Natural killer cell (primary cell): Measurements from ENCODE around the gene ZNF618. TPM values are rescaled to one million over a fixed set of nuclear protein-coding genes. Genes with fewer than 3 reads are reported as not detected.

Experiments
- ATAC-seq, 3 donors: fragments of 150-1000 bp in 2 of 3; fragments of 200-7000 bp in 1 of 3; cut with Tn5 transposase; 1 replicate in 1 of 3; 2 replicates in 2 of 3; pipeline ENCODE4 v1.10.0; 2021; ENCODE audit warnings: mild to moderate bottlenecking in 2 of 3, moderate library complexity in 2 of 3
- DNase-seq, 2 donors: peaks; one replicate each; pipeline versions ENCODE4 v3.0.0 to v3.0.0-alpha.2; 2013 to 2021; ENCODE audit warnings: mixed read lengths in 1 of 2
- H3K27ac ChIP-seq: one replicate; pipeline ENCODE4 v1.5.1; 2013; ENCODE audit warnings: mild to moderate bottlenecking, low read length
- H3K27me3 ChIP-seq: one replicate; pipeline ENCODE4 v1.6.1; 2013; ENCODE audit warnings: low read length; ENCODE audit not compliant: control insufficient read depth, insufficient read depth
- H3K36me3 ChIP-seq: one replicate; pipeline ENCODE4 v1.6.1; 2013; ENCODE audit warnings: low read length; ENCODE audit not compliant: control insufficient read depth, insufficient read depth
- H3K4me1 ChIP-seq: one replicate; pipeline ENCODE4 v1.6.1; 2013; ENCODE audit warnings: low read length; ENCODE audit not compliant: control insufficient read depth, insufficient read depth
- H3K4me3 ChIP-seq: one replicate; pipeline ENCODE4 v1.5.1; 2013; ENCODE audit warnings: low read length
- H3K9me3 ChIP-seq: one replicate; pipeline ENCODE4 v1.6.1; 2013; ENCODE audit warnings: low read length; ENCODE audit not compliant: control insufficient read depth, insufficient read depth
- H3K27ac Mint-ChIP-seq, 2 donors: one replicate each; pipeline ENCODE4 v1.8.0; 2022; ENCODE audit warnings: mild to moderate bottlenecking in 2 of 2, mixed read lengths in 2 of 2, moderate library complexity in 1 of 2
- H3K27me3 Mint-ChIP-seq, 2 donors: one replicate each; pipeline ENCODE4 v1.8.0; 2022; ENCODE audit warnings: low read depth in 2 of 2, mixed read lengths in 2 of 2
- H3K36me3 Mint-ChIP-seq: one replicate; pipeline ENCODE4 v1.8.0; 2022; ENCODE audit warnings: mixed read lengths
- H3K4me1 Mint-ChIP-seq, 2 donors: one replicate each; pipeline ENCODE4 v1.8.0; 2022; ENCODE audit warnings: mixed read lengths in 2 of 2
- H3K4me3 Mint-ChIP-seq: one replicate; pipeline ENCODE4 v1.8.0; 2022; ENCODE audit warnings: mild to moderate bottlenecking, moderate library complexity, mixed read lengths
- H3K9me3 Mint-ChIP-seq, 2 donors: one replicate each; pipeline ENCODE4 v1.8.0; 2022; ENCODE audit warnings: mixed read lengths in 2 of 2
- WGBS: methylation state at CpG from one replicate; pipeline ENCODE4 v1.1.7; 2013; ENCODE audit warnings: missing lambda C conversion rate; ENCODE audit not compliant: insufficient coverage; 5-methylcytosine and 5-hydroxymethylcytosine counted together
- intact Hi-C: fragments of 100-400 bp; cut with micrococcal nuclease; formaldehyde crosslinking; loops from one replicate; pipeline ENCODE4 v1.14.2; 2022
- total RNA-seq, 4 donors: library from RNA; stranded (reverse); fragments of 120-200 nt in 1 of 4; gene quantifications; one replicate each; pipeline versions ENCODE4 v1.2.3 to v1.2.4, GENCODE V29; 2013 to 2022
- TF ChIP-seq, protein P1 (sequence below): fragments of 200-600 bp; IDR thresholded peaks from one replicate; pipeline ENCODE4 v1.8.0; 2022; ENCODE audit warnings: antibody characterized with exemption

The ZNF618 gene
- total RNA-seq, 3 donors from 2014 or later (not counting 1 experiment from before 2014, with no cell fraction given): 9.2 to 10.7 (median 10.0) TPM

DNA sequence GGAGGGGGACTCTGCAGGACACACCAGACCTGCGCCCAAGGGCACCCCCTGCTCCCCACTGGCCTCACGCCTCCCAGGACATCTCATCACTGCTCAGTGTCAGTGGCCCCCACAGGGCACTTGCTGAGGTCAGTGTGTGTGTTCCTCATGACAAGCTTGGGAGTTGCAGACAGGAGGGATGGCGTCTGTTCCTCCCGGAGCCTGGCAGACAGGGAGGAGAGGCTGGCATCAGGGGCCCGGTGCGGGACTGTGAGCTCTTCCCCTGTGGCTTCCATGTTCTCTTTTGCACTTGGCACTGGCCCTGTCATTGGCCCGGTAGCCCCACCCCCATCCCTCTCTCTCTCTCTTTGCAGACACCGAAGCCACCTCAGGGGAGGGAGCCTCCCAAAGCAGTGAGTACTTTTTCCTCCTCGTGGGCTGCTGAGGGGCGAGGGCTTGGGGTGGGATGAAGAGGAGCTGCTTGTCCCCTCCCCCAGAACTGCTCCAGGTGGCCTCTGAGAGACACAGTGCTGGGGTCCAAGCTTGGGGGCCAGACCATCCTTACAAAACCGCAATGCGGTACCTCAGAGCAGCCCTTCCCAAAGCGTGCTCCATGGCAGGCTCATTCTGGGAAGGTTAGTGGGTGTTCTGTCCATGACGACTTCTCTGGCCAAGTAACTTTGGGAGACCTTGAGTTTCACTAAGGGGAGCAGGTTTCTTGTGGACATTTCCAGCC lies 126.3 kb downstream of the ZNF618 start:
- intact Hi-C loops: no loop called here
- TF ChIP-seq, protein P1, sequence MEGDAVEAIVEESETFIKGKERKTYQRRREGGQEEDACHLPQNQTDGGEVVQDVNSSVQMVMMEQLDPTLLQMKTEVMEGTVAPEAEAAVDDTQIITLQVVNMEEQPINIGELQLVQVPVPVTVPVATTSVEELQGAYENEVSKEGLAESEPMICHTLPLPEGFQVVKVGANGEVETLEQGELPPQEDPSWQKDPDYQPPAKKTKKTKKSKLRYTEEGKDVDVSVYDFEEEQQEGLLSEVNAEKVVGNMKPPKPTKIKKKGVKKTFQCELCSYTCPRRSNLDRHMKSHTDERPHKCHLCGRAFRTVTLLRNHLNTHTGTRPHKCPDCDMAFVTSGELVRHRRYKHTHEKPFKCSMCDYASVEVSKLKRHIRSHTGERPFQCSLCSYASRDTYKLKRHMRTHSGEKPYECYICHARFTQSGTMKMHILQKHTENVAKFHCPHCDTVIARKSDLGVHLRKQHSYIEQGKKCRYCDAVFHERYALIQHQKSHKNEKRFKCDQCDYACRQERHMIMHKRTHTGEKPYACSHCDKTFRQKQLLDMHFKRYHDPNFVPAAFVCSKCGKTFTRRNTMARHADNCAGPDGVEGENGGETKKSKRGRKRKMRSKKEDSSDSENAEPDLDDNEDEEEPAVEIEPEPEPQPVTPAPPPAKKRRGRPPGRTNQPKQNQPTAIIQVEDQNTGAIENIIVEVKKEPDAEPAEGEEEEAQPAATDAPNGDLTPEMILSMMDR: no peak
- H3K27me3 ChIP-seq: no peaks in the 10 kb centered on the region
- H3K36me3 ChIP-seq: no peaks in the 10 kb centered on the region
- Mint-ChIP-seq H3K4me3 (no peak overlapping the region), H3K4me1 (no peaks in the 10 kb centered on the region), H3K36me3 (no peaks in the 10 kb centered on the region), H3K27ac (no peak overlapping the region), H3K27me3 (no peaks in the 10 kb centered on the region), H3K9me3 (no peaks in the 10 kb centered on the region)
- no peak overlapping the region for H3K4me3 ChIP-seq
- DNase-seq (peak in 1 of 2 donors; percentile 11), ATAC-seq (no peak)
- H3K4me1 ChIP-seq: no peaks in the 10 kb centered on the region
- no peak overlapping the region for H3K27ac ChIP-seq
- WGBS: 87% methylated on average over 14 of the region's 14 CpGs
- no peaks in the 10 kb centered on the region for H3K9me3 ChIP-seq

DNA sequence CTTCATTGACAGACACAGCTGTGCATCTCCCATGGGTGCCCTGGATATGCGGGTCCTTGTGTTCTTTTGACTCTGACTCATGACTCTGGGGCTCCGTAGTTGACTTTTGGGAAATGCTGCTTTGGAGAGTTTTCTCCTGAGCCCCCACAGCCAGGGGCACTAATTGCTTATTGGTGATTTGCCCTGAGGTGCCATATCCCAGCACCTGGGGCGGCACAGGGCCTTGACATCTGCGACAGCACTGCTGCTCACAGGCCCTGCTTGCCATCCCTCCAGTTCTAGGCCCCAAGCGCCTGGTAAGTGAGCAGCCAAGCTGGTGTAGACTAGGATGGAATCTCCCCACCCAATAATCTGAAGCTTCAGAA lies 126.9 kb downstream of the ZNF618 start:
- no peak overlapping the region for H3K27ac ChIP-seq
- no peaks in the 10 kb centered on the region for H3K4me1 ChIP-seq
- Mint-ChIP-seq H3K4me1 (no peaks in the 10 kb centered on the region), H3K4me3 (no peak overlapping the region), H3K9me3 (no peaks in the 10 kb centered on the region), H3K36me3 (no peaks in the 10 kb centered on the region), H3K27me3 (no peaks in the 10 kb centered on the region), H3K27ac (no peak overlapping the region)
- no peaks in the 10 kb centered on the region for H3K9me3 ChIP-seq
- TF ChIP-seq, protein P1: no peak
- no peak for ATAC-seq
- DNase-seq: no peak
- WGBS: 95% methylated on average over 5 of the region's 5 CpGs
- H3K4me3 ChIP-seq: no peak overlapping the region
- intact Hi-C loops: no loop called here
- no peaks in the 10 kb centered on the region for H3K36me3 ChIP-seq
- H3K27me3 ChIP-seq: no peaks in the 10 kb centered on the region

DNA sequence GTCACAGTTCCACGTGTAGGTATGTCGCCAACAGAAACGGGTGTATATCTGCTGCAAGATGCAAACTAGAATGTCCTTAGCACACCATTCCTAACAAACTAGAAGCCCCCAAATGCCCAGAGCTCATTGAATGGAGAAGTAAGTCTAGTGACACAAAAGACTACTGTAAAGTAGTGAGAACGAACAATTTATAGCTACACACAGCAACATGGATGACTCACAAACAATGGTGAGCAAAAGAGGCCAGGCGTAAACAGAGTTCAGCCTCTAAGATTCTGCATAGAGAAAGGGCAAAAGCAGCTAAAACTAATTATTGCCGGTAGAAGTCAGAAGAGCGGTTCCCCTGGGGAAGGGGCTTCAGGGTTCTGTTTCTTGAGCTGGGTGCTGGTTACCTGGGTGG lies 127.2 kb downstream of the ZNF618 start:
- ATAC-seq: no peak
- 93% methylated on average over 7 of the region's 7 CpGs for WGBS

More for the DNA sequence above, 127.2 kb downstream of the ZNF618 start:
- H3K4me1 ChIP-seq: no peaks in the 10 kb centered on the region
- no peaks in the 10 kb centered on the region for H3K9me3 ChIP-seq
- intact Hi-C loops: no loop called here
- no peaks in the 10 kb centered on the region for H3K27me3 ChIP-seq
- no peaks in the 10 kb centered on the region for H3K36me3 Mint-ChIP-seq
- no peak for DNase-seq
- H3K27me3 Mint-ChIP-seq: no peaks in the 10 kb centered on the region
- no peak overlapping the region for H3K27ac ChIP-seq
- H3K36me3 ChIP-seq: no peaks in the 10 kb centered on the region
- no peak overlapping the region for H3K27ac Mint-ChIP-seq
- TF ChIP-seq, protein P1: no peak
- H3K4me3 ChIP-seq: no peak overlapping the region
- H3K4me3 Mint-ChIP-seq: no peak overlapping the region
- H3K9me3 Mint-ChIP-seq: no peaks in the 10 kb centered on the region
- H3K4me1 Mint-ChIP-seq: no peaks in the 10 kb centered on the region
